Activated T-helper 1 cell treated with Interleukin-2 at 50 U/mL for 16 hours (primary cell): ENCODE results near the gene ERI3.

Experiments used
- DNase-seq: peaks from one replicate; pipeline ENCODE4 v3.0.0-alpha.2; 2020; ENCODE audit warnings: low read depth

The ERI3 gene

GRCh38 chr1:44282704-44283426 lies 72.2 kb downstream of the ERI3 start:
- no peak for DNase-seq

- DNase-seq, result no peak
Observed at GRCh38 chr1:44281962-44282703, 72.9 kb downstream of the ERI3 start.

GRCh38 chr1:44276901-44277300 lies 78.2 kb downstream of the ERI3 start:
- no peak for DNase-seq

DNA sequence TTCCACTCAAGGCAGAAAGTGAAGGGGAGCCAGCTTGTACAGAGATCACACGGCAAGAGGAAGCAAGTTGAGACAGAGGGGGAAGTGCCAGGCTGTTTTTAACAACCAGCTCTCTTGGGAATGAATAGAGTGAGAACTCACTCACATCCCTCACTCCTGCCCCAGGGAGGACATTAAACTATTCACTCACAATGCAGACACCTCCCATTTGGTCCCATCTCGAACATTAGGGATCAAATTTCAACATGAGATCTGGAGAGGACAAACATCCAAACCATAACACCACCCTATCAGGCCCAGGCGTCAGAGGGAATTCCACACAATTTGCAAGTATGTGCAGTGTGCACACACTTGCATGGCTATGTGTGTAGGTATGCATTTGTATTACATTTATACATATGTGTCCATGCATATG lies 79.1 kb downstream of the ERI3 start:
- no peak for DNase-seq

GRCh38 chr1:44275296-44275962 lies 79.6 kb downstream of the ERI3 start:
- no peak for DNase-seq

- DNase-seq, result no peak
Observed at GRCh38 chr1:44273560-44274350, 81.3 kb downstream of the ERI3 start.

- no peak for DNase-seq
Observed at GRCh38 chr1:44272992-44273391, 82.1 kb downstream of the ERI3 start.

DNA sequence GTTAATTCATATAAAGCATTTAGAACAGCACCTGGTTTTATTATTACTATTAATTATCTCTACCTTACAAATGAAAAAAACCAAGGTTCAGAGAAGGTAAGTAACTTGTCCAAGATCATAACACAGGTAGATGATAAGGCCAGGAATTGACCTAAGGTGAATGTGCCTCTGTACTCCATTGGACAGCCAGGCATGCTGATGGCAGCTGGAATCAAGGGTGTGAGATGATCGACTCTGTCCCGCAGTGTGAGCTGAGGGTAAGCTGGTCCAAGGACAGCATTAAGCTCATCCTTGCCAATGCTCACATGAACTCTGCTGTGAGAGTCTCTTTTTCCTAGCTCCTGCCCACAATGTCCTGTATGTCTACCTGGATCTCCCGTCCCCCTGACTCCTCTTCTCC lies 83.4 kb downstream of the ERI3 start:
- DNase-seq, result no peak

- no peak for DNase-seq
Observed at GRCh38 chr1:44270686-44271628, 84.1 kb downstream of the ERI3 start.

- DNase-seq, result no peak
Observed at GRCh38 chr1:44268054-44268453, 87.0 kb downstream of the ERI3 start.

DNA sequence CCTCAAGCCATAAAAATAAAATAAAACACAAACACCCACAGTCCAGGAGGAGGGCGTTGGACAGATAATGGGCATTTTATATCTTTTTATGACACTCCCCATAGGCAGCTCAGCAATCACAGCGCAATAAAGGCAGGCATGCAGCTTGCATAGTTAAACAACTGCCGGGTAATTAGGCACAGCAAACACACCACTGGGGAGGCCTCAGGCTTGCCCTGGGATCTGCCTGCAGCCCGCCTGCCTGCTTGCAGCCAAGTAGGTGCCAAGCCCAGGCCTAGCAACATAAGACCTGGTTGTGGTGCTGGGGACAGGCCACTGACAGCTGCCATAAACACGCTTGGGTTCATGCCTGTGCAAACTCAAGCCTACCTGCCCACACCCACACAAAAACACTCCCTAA lies 87.6 kb downstream of the ERI3 start:
- DNase-seq, result no peak

DNA sequence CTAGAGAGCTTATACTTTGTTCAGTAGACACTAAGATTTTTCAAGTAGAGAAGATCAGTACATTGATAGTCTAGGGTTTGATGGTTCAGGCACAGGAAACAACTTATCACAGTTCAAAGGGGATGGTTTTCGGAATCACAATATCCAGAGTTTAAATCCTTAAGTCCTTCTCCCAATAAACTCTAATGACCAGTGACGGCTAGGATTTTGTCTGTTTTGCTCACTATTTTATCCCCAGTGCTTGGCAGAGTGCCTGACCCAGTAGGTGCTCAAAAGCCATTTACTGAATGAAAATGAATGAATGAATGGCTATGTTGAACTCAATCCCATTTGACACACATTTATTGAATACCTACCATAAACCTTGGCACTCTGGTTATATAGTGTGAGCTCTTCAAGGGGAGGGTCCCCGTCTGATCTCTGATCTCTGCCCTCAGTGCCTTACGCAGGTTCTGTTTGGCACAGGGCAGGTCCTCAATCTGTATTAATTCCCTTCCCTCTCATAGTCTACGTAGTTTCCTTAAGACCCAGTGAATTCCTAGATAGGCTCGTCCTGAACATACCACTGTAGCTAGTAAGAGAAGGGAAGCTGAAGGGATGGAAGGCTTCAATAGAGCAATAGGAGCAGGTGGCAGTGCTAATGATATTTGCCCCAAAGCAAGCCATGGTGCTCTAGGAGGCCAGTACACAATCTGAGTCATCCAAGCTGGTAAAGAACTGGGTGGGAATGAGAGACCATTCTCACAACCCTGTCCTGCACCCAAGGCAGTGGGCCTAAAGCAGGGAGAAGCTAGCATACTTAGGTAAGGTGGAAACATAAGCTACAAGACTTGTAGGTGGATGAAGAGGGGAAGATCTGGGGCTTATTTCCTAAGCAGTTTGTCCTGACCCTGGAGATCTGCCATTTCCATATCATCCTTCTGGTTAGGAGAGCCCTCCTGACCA lies 88.4 kb downstream of the ERI3 start:
- DNase-seq, result no peak

DNA sequence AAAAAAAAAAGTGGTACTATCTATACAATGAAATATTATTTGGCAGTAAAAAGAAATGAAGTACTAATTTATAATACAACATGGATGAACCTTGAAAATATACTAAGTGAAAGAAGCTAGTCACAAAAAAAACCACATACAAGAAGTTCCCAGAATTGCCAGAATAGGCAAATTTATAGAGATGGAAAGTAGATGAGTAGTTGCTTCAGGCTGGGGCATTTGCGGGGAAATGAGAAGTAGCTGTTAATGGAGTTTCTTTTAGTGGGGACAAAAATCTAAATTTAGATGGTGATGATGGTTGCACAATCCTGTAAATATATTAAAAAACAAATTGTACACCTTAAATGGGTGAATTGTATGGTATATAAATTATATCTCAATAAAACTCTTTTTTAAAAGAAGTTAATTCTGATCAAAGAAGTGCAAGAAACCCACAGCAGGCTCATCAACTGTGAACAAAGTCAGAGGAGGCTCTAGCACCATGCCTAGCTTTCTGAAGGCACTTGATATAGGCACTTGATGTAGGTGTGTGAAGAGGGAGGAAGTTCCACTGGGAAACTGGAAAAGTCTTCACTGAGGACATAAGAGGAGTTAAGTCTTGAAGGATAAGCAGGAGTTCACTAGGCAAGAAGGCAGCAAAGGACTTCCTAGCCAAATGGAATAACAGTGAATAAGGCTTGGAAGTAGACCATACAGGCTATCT lies 89.2 kb downstream of the ERI3 start:
- DNase-seq, result no peak

- DNase-seq, result no peak
Observed at GRCh38 chr1:44264451-44264771, 90.6 kb downstream of the ERI3 start.

- no peak for DNase-seq
Observed at GRCh38 chr1:44263568-44264450, 91.2 kb downstream of the ERI3 start.

- no peak for DNase-seq
Observed at GRCh38 chr1:44262816-44263567, 92.1 kb downstream of the ERI3 start.

GRCh38 chr1:44262414-44262813 lies 92.6 kb downstream of the ERI3 start:
- DNase-seq, result no peak

DNA sequence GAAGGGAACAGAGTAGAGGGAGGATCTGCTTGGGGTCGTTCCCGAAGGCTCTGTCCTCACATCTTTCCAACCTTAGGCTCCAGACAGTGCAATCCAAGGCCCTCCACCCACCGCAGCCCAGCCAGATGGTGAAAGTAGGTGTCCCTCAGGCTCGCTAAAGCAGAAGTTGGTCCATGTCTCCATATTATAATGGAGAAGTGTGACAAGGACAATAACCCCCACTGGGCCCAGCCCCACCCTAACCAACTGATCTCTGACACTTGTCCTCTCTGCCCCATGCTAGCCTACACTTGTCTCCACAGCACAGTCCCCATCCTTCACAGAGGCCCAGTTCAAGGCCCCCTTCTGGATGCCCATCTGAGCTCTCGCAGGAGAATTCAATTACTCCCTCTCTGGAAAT lies 93.1 kb downstream of the ERI3 start:
- no peak for DNase-seq
